ENCODE measurements around the gene SGCD. TPM values are rescaled to one million over a fixed set of nuclear protein-coding genes. Genes with fewer than 3 reads are reported as not detected.

SGCD gene
- total RNA-seq, 4 donors from 2014 or later: 3.4 to 86.5 (median 8.1) TPM

GRCh38 chr5:156764176-156764971 is 437.4 kb downstream of the SGCD start:
- intact Hi-C loops (cut with DNase I; ENCODE audit: low total_unique reads): no loop called here
- Histone ChIP-seq H3K36me3 (no peaks in the 10 kb centered on the region), H3K27ac (no peak overlapping the region), H3K27me3 (no peaks in the 10 kb centered on the region), H3K4me1 (no peaks in the 10 kb centered on the region), H3K9me3 (no peaks in the 10 kb centered on the region), H3K4me3 (no peak overlapping the region)
- no peak for DNase-seq
- TF ChIP-seq CTCF (IDR thresholded peaks at IDR 0.05): no peak

- TF ChIP-seq POLR2A (IDR thresholded peaks at IDR 0.05) (no peak), CTCF (IDR thresholded peaks at IDR 0.05) (no peak)
- Histone ChIP-seq H3K9me3 (no peaks in the 10 kb centered on the region), H3K4me3 (no peak overlapping the region), H3K4me1 (no peaks in the 10 kb centered on the region), H3K27ac (no peak overlapping the region), H3K27me3 (no peaks in the 10 kb centered on the region), H3K36me3 (no peaks in the 10 kb centered on the region)
- no peak for DNase-seq
- intact Hi-C loops (cut with DNase I; ENCODE audit: low total_unique reads): no loop called here
Observed at GRCh38 chr5:156774273-156774672, 447.3 kb downstream of the SGCD start.

GRCh38 chr5:156778139-156778706 is 451.3 kb downstream of the SGCD start:
- no peak overlapping the region for H3K27ac ChIP-seq
- no peak for DNase-seq
- H3K4me1 ChIP-seq: no peaks in the 10 kb centered on the region
- intact Hi-C loops (cut with DNase I; ENCODE audit: low total_unique reads): no loop called here
- H3K36me3 ChIP-seq: no peaks in the 10 kb centered on the region
- no peaks in the 10 kb centered on the region for H3K9me3 ChIP-seq
- no peak overlapping the region for H3K4me3 ChIP-seq
- H3K27me3 ChIP-seq: no peaks in the 10 kb centered on the region
- no peak for TF ChIP-seq CTCF (IDR thresholded peaks at IDR 0.05)
- no peak for TF ChIP-seq POLR2A (IDR thresholded peaks at IDR 0.05)

- Histone ChIP-seq H3K36me3 (no peaks in the 10 kb centered on the region), H3K27me3 (no peaks in the 10 kb centered on the region), H3K27ac (no peak overlapping the region), H3K4me3 (no peak overlapping the region), H3K9me3 (no peaks in the 10 kb centered on the region), H3K4me1 (no peaks in the 10 kb centered on the region)
- DNase-seq: no peak
- intact Hi-C loops (cut with DNase I; ENCODE audit: low total_unique reads): no loop called here
- TF ChIP-seq POLR2A (IDR thresholded peaks at IDR 0.05): no peak
- TF ChIP-seq CTCF (IDR thresholded peaks at IDR 0.05): no peak
Observed at GRCh38 chr5:156778752-156779151, 451.8 kb downstream of the SGCD start.

- H3K4me1 ChIP-seq: no peaks in the 10 kb centered on the region
- H3K27me3 ChIP-seq: no peaks in the 10 kb centered on the region
- no peak for DNase-seq
- H3K27ac ChIP-seq: no peak overlapping the region
- H3K36me3 ChIP-seq: no peaks in the 10 kb centered on the region
- intact Hi-C loops (cut with DNase I; ENCODE audit: low total_unique reads): no loop called here
- no peaks in the 10 kb centered on the region for H3K9me3 ChIP-seq
- H3K4me3 ChIP-seq: no peak overlapping the region
- TF ChIP-seq CTCF (IDR thresholded peaks at IDR 0.05): no peak
Observed at GRCh38 chr5:156779436-156779835, 452.5 kb downstream of the SGCD start.

Data from uterus (tissue), 4 donors.